ENCODE results near the gene SYT4. TPM values are rescaled to one million over a fixed set of nuclear protein-coding genes. Genes with fewer than 3 reads are reported as not detected.

SYT4 gene
- total and polyA plus RNA-seq, 2 donors (not counting 3 experiments of a cell fraction or from before 2014, with no cell fraction given), result not detected

DNA sequence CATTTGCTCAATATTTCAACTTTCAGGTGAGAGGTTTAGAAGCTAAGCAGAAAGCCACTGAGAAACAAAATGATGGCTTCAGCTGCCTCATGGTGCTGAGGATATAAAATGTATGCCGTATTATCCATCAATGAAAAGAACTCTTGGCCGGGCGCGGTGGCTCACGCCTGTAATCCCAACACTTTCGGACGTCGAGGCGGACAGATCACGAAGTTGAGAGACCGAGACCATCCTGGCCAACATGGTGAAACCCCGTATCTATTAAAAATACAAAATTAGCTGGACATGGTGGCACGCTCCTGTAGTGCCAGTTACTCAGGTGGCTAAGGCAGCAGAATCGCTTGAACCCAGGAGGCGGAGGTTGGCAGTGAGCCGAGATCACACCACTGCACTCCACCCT lies 6.0 kb upstream of the SYT4 start:
- H3K4me3 ChIP-seq (replicated peaks in 1 of 3; ENCODE audit: insufficient read depth in 1 of 3, low read depth in 1 of 3, low read length in 3 of 3), result no peak overlapping the region
- intact Hi-C loops (cut with micrococcal nuclease), result no loop called here
- no peaks in the 10 kb centered on the region for H4K20me1 ChIP-seq (replicated peaks; ENCODE audit: control insufficient read depth, extremely low read depth, insufficient read depth, low read length)
- TF ChIP-seq, protein P1, sequence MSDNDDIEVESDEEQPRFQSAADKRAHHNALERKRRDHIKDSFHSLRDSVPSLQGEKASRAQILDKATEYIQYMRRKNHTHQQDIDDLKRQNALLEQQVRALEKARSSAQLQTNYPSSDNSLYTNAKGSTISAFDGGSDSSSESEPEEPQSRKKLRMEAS (IDR thresholded peaks at IDR 0.05; ENCODE audit: insufficient read depth, insufficient read length), result no peak
- TF ChIP-seq, protein P2, sequence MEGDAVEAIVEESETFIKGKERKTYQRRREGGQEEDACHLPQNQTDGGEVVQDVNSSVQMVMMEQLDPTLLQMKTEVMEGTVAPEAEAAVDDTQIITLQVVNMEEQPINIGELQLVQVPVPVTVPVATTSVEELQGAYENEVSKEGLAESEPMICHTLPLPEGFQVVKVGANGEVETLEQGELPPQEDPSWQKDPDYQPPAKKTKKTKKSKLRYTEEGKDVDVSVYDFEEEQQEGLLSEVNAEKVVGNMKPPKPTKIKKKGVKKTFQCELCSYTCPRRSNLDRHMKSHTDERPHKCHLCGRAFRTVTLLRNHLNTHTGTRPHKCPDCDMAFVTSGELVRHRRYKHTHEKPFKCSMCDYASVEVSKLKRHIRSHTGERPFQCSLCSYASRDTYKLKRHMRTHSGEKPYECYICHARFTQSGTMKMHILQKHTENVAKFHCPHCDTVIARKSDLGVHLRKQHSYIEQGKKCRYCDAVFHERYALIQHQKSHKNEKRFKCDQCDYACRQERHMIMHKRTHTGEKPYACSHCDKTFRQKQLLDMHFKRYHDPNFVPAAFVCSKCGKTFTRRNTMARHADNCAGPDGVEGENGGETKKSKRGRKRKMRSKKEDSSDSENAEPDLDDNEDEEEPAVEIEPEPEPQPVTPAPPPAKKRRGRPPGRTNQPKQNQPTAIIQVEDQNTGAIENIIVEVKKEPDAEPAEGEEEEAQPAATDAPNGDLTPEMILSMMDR (IDR thresholded peaks at IDR 0.05; ENCODE audit: extremely low read depth in 1 of 2, insufficient read depth in 1 of 2, low read depth in 1 of 2, low read length in 2 of 2), result no peak
- TF ChIP-seq POLR2AphosphoS5 (IDR thresholded peaks at IDR 0.05; ENCODE audit: insufficient read depth, low read depth, low read length) (no peak), FOS (IDR thresholded peaks at IDR 0.05; ENCODE audit: borderline replicate concordance, insufficient read depth, low read length) (no peak), JUN (IDR thresholded peaks at IDR 0.05; ENCODE audit: borderline replicate concordance, insufficient read depth, insufficient read length, low read depth) (no peak), EZH2 (IDR thresholded peaks at IDR 0.05; ENCODE audit: borderline replicate concordance, low read depth, low read length, severe bottlenecking) (no peak), GATA2 (IDR thresholded peaks at IDR 0.05; ENCODE audit: insufficient read depth, insufficient read length, low read depth, low read length) (no peak), POLR2A (IDR thresholded peaks at IDR 0.05; ENCODE audit: low read depth, low read length) (no peak), MYC (IDR thresholded peaks at IDR 0.05; ENCODE audit: low read depth, low read length) (no peak)
- no peaks in the 10 kb centered on the region for H3K36me3 ChIP-seq (ENCODE audit: control insufficient read depth in 2 of 2, extremely low read depth in 1 of 2, insufficient read depth in 2 of 2, low read length in 2 of 2)
- CTCF ChIA-PET, result no interaction called here
- no peak overlapping the region for H3K27ac ChIP-seq (ENCODE audit: insufficient read depth, low read depth, low read length)
- POLR2A ChIA-PET, result no interaction called here
- no peak overlapping the region for H2AFZ ChIP-seq (ENCODE audit: low read depth, low read length)
- H3K27me3 ChIP-seq (ENCODE audit: control insufficient read depth in 2 of 2, insufficient read depth in 2 of 2, low read length in 2 of 2), result no peaks in the 10 kb centered on the region
- H3K79me2 ChIP-seq (ENCODE audit: control insufficient read depth, insufficient read depth, low read length), result no peaks in the 10 kb centered on the region
- no peaks in the 10 kb centered on the region for H3K4me1 ChIP-seq (ENCODE audit: control insufficient read depth, extremely low read depth, insufficient read depth, low read length)
- BruUV-seq (replicated peaks), result no TSS peak
- no peaks in the 10 kb centered on the region for H3K9me1 ChIP-seq (replicated peaks; ENCODE audit: control insufficient read depth, extremely low read depth, insufficient read depth, low read length)
- DNase-seq (ENCODE audit: low read depth, low spot score), result no peak
- dilution Hi-C loops (cut with MboI; ENCODE audit: extremely low pct_ligation_motif_present, low sequenced_read_pairs), result no loop called here
- FAIRE-seq, result no peak
- H3K9me3 ChIP-seq (replicated peaks; ENCODE audit: control insufficient read depth, insufficient read depth, low read length), result no peaks in the 10 kb centered on the region
- no peak overlapping the region for H3K4me2 ChIP-seq (ENCODE audit: insufficient read depth, low read length)
- H3K9ac ChIP-seq (replicated peaks; ENCODE audit: extremely low read depth, insufficient read depth, low read length), result no peak overlapping the region
